SK-N-SH (cell line): Measurements from ENCODE around the gene EPB41L2.

ENCODE experiments used
- RFX5 ChIP-seq: IDR thresholded peaks from 2 replicates; pipeline ENCODE4 v1.6.1; 2012; ENCODE audit warnings: mild to moderate bottlenecking, improper control_type of control experiment, low read length
- TAF1 ChIP-seq: IDR thresholded peaks from 2 replicates; pipeline ENCODE4 v1.6.1; 2012; ENCODE audit warnings: low read depth, mild to moderate bottlenecking, low read length, moderate library complexity, borderline replicate concordance
- TF ChIP-seq, protein P1 (sequence below): fragments of 200-600 bp; sonication (generic); IDR thresholded peaks from 2 replicates; pipeline ENCODE4 v1.6.1; 2017; ENCODE audit warnings: antibody characterized with exemption, mild to moderate bottlenecking, moderate library complexity

DNA sequence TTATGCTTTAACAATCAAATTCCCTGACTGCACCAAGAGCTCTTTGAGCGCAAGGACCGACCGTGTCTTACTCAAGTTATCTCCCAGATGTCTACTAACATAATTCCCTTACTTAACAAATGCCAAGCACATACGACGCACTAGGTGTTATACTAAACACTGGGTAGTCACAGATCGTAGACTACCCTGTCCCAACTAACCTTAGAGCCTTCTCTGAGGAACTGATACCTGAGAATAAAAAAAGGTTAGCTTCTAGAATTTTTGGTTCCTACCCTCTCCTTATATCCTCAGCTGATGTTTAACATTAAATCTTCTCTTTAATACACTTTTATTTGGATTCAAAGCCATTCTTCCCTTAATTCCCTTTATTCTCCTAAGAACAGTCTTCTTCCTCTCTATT lies 38.5 kb downstream of the EPB41L2 start:
- TF ChIP-seq TAF1 (no peak), RFX5 (no peak)
- TF ChIP-seq, protein P1, sequence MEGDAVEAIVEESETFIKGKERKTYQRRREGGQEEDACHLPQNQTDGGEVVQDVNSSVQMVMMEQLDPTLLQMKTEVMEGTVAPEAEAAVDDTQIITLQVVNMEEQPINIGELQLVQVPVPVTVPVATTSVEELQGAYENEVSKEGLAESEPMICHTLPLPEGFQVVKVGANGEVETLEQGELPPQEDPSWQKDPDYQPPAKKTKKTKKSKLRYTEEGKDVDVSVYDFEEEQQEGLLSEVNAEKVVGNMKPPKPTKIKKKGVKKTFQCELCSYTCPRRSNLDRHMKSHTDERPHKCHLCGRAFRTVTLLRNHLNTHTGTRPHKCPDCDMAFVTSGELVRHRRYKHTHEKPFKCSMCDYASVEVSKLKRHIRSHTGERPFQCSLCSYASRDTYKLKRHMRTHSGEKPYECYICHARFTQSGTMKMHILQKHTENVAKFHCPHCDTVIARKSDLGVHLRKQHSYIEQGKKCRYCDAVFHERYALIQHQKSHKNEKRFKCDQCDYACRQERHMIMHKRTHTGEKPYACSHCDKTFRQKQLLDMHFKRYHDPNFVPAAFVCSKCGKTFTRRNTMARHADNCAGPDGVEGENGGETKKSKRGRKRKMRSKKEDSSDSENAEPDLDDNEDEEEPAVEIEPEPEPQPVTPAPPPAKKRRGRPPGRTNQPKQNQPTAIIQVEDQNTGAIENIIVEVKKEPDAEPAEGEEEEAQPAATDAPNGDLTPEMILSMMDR: no peak
